Uterus (tissue), 4 donors: ENCODE results near the gene XDH. TPM values are rescaled to one million over a fixed set of nuclear protein-coding genes. Genes with fewer than 3 reads are reported as not detected.

Experiments used
- DNase-seq, 2 donors: peaks; one replicate each; pipeline ENCODE4 v3.0.0-alpha.2; 2019 to 2020
- H3K27ac ChIP-seq, 2 donors: fragments of 200-600 bp; sonication (generic); 1 replicate in 1 of 2; 2 replicates in 1 of 2; pipeline ENCODE4 v1.5.1; 2016 to 2018
- H3K27me3 ChIP-seq, 2 donors: fragments of 200-600 bp; sonication (generic); one replicate each; pipeline ENCODE4 v1.5.1; 2018 to 2019; ENCODE audit warnings: control low read depth in 1 of 2
- H3K36me3 ChIP-seq, 2 donors: fragments of 200-600 bp; sonication (generic); one replicate each; pipeline ENCODE4 v1.5.1; 2019; ENCODE audit warnings: control low read depth in 1 of 2
- H3K4me1 ChIP-seq, 2 donors: fragments of 200-600 bp; sonication (generic); one replicate each; pipeline ENCODE4 v1.5.1; 2018 to 2019; ENCODE audit warnings: control low read depth in 1 of 2
- H3K4me3 ChIP-seq, 2 donors: fragments of 200-600 bp; sonication (generic); 1 replicate in 1 of 2; 2 replicates in 1 of 2; pipeline ENCODE4 v1.5.1; 2018 to 2019; ENCODE audit warnings: mild to moderate bottlenecking in 1 of 2
- H3K9me3 ChIP-seq, 2 donors: fragments of 200-600 bp; sonication (generic); one replicate each; pipeline ENCODE4 v1.5.1; 2019; ENCODE audit warnings: control low read depth in 1 of 2
- CTCF ChIP-seq, 4 experiments: fragments of 200-600 bp in 2 of 4; fragments of 450-650 bp in 2 of 4; sonication (generic) in 2 of 4; IDR thresholded peaks; one replicate each; pipeline ENCODE4 v1.5.1; 2016 to 2019; ENCODE audit warnings: antibody characterized with exemption in 4 of 4, mild to moderate bottlenecking in 2 of 4, moderate library complexity in 1 of 4
- POLR2A ChIP-seq, 2 donors: fragments of 450-650 bp; IDR thresholded peaks; one replicate each; pipeline ENCODE4 v1.6.1; 2016; ENCODE audit warnings: antibody characterized with exemption in 2 of 2, mild to moderate bottlenecking in 1 of 2, moderate library complexity in 1 of 2
- intact Hi-C: fragments of 100-400 bp; cut with DNase I; formaldehyde crosslinking; loops from one replicate; pipeline ENCODE4 v1.15.1; 2023; ENCODE audit warnings: low total_unique reads
- total RNA-seq, 4 donors: library from RNA; depleted of rRNA in 3 of 4; stranded (reverse); fragments of >200 nt in 3 of 4; gene quantifications; one replicate each; pipeline versions ENCODE4 v1.1.0 to v1.2.4, GENCODE V29; 2014 to 2023
- donor health status: DM: yes; HTN: yes; CAD: no.

The XDH gene
- total RNA-seq, 4 donors from 2014 or later = 0.35 TPM; not detected in 3

GRCh38 chr2:31434911-31435310 lies 20.4 kb upstream of the XDH start:
- Histone ChIP-seq H3K9me3 (no peaks in the 10 kb centered on the region), H3K36me3 (no peaks in the 10 kb centered on the region), H3K27me3 (no peaks in the 10 kb centered on the region), H3K4me1 (no peaks in the 10 kb centered on the region), H3K27ac (no peak overlapping the region), H3K4me3 (no peak overlapping the region)
- no peak for DNase-seq
- TF ChIP-seq POLR2A (IDR thresholded peaks at IDR 0.05) (no peak), CTCF (IDR thresholded peaks at IDR 0.05) (no peak)
- intact Hi-C loops = no loop called here

- Histone ChIP-seq H3K9me3 (no peaks in the 10 kb centered on the region), H3K4me1 (no peaks in the 10 kb centered on the region), H3K4me3 (no peak overlapping the region), H3K36me3 (no peaks in the 10 kb centered on the region), H3K27me3 (no peaks in the 10 kb centered on the region), H3K27ac (no peak overlapping the region)
- intact Hi-C loops = no loop called here
- no peak for TF ChIP-seq POLR2A (IDR thresholded peaks at IDR 0.05)
- TF ChIP-seq CTCF (IDR thresholded peaks at IDR 0.05) = no peak
- no peak for DNase-seq
Measured at GRCh38 chr2:31433541-31433940, 19.0 kb upstream of the XDH start.

- no peaks in the 10 kb centered on the region for H3K27me3 ChIP-seq
- H3K4me1 ChIP-seq = no peaks in the 10 kb centered on the region
- H3K27ac ChIP-seq = no peak overlapping the region
- no peaks in the 10 kb centered on the region for H3K36me3 ChIP-seq
- TF ChIP-seq POLR2A (IDR thresholded peaks at IDR 0.05) (no peak), CTCF (IDR thresholded peaks at IDR 0.05) (no peak)
- DNase-seq = no peak
- intact Hi-C loops = no loop called here
- no peaks in the 10 kb centered on the region for H3K9me3 ChIP-seq
- no peak overlapping the region for H3K4me3 ChIP-seq
Measured at GRCh38 chr2:31430439-31431165, 16.1 kb upstream of the XDH start.

- H3K27me3 ChIP-seq = no peaks in the 10 kb centered on the region
- no peak overlapping the region for H3K4me3 ChIP-seq
- intact Hi-C loops = no loop called here
- DNase-seq = no peak
- H3K4me1 ChIP-seq = no peaks in the 10 kb centered on the region
- H3K27ac ChIP-seq = no peak overlapping the region
- H3K9me3 ChIP-seq = no peaks in the 10 kb centered on the region
- TF ChIP-seq POLR2A (IDR thresholded peaks at IDR 0.05) = no peak
- TF ChIP-seq CTCF (IDR thresholded peaks at IDR 0.05) = no peak
- H3K36me3 ChIP-seq = no peaks in the 10 kb centered on the region
Measured at GRCh38 chr2:31429759-31430438, 15.4 kb upstream of the XDH start.

GRCh38 chr2:31429040-31429439 lies 14.5 kb upstream of the XDH start:
- TF ChIP-seq POLR2A (IDR thresholded peaks at IDR 0.05) (no peak), CTCF (IDR thresholded peaks at IDR 0.05) (no peak)
- H3K27ac ChIP-seq = no peak overlapping the region
- H3K9me3 ChIP-seq = no peaks in the 10 kb centered on the region
- H3K36me3 ChIP-seq = no peaks in the 10 kb centered on the region
- H3K27me3 ChIP-seq = no peaks in the 10 kb centered on the region
- H3K4me1 ChIP-seq = no peaks in the 10 kb centered on the region
- no peak overlapping the region for H3K4me3 ChIP-seq
- intact Hi-C loops = no loop called here
- no peak for DNase-seq
